CD4-positive, alpha-beta memory T cell (primary cell): ENCODE results near the gene RSPH1. TPM values are rescaled to one million over a fixed set of nuclear protein-coding genes. Genes with fewer than 3 reads are reported as not detected.
A peak's percentile ranks its signal among the peaks of the same experiment; 100 is the strongest.

Experiments used
- CTCF ChIA-PET: fragments of 350-600 bp; sonication (Branson Sonifier 250); formaldehyde crosslinking; loops from one replicate; lab custom pipeline; 2021; ENCODE audit warnings: inconsistent platforms; ENCODE audit not compliant: partially characterized antibody; lab: Charles Lee
- POLR2A ChIA-PET: fragments of 350-600 bp; sonication (Branson Sonifier 250); formaldehyde crosslinking; loops from one replicate; lab custom pipeline; 2021; ENCODE audit not compliant: partially characterized antibody; lab: Charles Lee
- DNase-seq, 5 donors: peaks; one replicate each; pipeline versions ENCODE4 v3.0.0 to v3.0.0-alpha.2; 2020 to 2022; ENCODE audit warnings: mixed read lengths in 1 of 5
- H3K27ac ChIP-seq: one replicate; pipeline ENCODE4 v1.7.0; 2013; ENCODE audit warnings: low read depth, low read length
- H3K27me3 ChIP-seq: 2 replicates; pipeline ENCODE4 v1.7.0; 2013; ENCODE audit warnings: mild to moderate bottlenecking, low read length, moderate library complexity; ENCODE audit not compliant: insufficient read depth
- H3K36me3 ChIP-seq: 2 replicates; pipeline ENCODE4 v1.7.0; 2013; ENCODE audit warnings: mild to moderate bottlenecking, low read length, moderate library complexity; ENCODE audit not compliant: insufficient read depth
- H3K4me1 ChIP-seq: 2 replicates; pipeline ENCODE4 v1.7.0; 2013; ENCODE audit warnings: mild to moderate bottlenecking, low read length, moderate library complexity; ENCODE audit not compliant: insufficient read depth
- H3K4me3 ChIP-seq, 2 donors: one replicate each; pipeline ENCODE4 v1.7.0; 2013; ENCODE audit warnings: low read length in 2 of 2, mild to moderate bottlenecking in 1 of 2
- H3K9me3 ChIP-seq, 2 donors: one replicate each; pipeline ENCODE4 v1.7.0; 2013; ENCODE audit warnings: low read length in 2 of 2, control low read depth in 1 of 2; ENCODE audit not compliant: control insufficient read depth in 1 of 2
- H3K27ac Mint-ChIP-seq, 7 donors: one replicate each; pipeline ENCODE4 v1.8.0; 2020 to 2021; ENCODE audit warnings: mixed read lengths in 7 of 7, mild to moderate bottlenecking in 6 of 7, inconsistent platforms in 3 of 7, moderate library complexity in 3 of 7
- H3K27me3 Mint-ChIP-seq, 2 donors: one replicate each; pipeline ENCODE4 v1.8.0; 2020 to 2021; ENCODE audit warnings: mixed read lengths in 2 of 2
- H3K36me3 Mint-ChIP-seq, 2 donors: one replicate each; pipeline ENCODE4 v1.8.0; 2020 to 2021; ENCODE audit warnings: mixed read lengths in 2 of 2, inconsistent platforms in 1 of 2, mild to moderate bottlenecking in 1 of 2
- H3K4me1 Mint-ChIP-seq, 4 donors: one replicate each; pipeline ENCODE4 v1.8.0; 2020 to 2021; ENCODE audit warnings: mixed read lengths in 4 of 4, mild to moderate bottlenecking in 1 of 4
- H3K4me3 Mint-ChIP-seq, 8 donors: one replicate each; pipeline ENCODE4 v1.8.0; 2020 to 2021; ENCODE audit warnings: mixed read lengths in 8 of 8, mild to moderate bottlenecking in 7 of 8, moderate library complexity in 6 of 8, inconsistent platforms in 3 of 8
- H3K9me3 Mint-ChIP-seq, 8 donors: one replicate each; pipeline ENCODE4 v1.8.0; 2020 to 2021; ENCODE audit warnings: mixed read lengths in 8 of 8, mild to moderate bottlenecking in 5 of 8, inconsistent platforms in 3 of 8, moderate library complexity in 1 of 8
- intact Hi-C: fragments of 100-400 bp; cut with micrococcal nuclease; formaldehyde crosslinking; loops from one replicate; pipeline ENCODE4 v1.15.1; 2023
- polyA plus RNA-seq, 2 donors: library from polyadenylated mRNA; unstranded; fragments of 300-500 nt; fragmentation: Illumina TruSeq; gene quantifications; one replicate each; pipeline ENCODE4 v1.2.3, GENCODE V29; 2021
- total RNA-seq, 2 experiments: library from RNA; stranded (reverse); gene quantifications; one replicate each; pipeline ENCODE4 v1.2.3, GENCODE V29; 2021

Gene RSPH1
- total and polyA plus RNA-seq, 4 experiments from 2014 or later: not detected

DNA sequence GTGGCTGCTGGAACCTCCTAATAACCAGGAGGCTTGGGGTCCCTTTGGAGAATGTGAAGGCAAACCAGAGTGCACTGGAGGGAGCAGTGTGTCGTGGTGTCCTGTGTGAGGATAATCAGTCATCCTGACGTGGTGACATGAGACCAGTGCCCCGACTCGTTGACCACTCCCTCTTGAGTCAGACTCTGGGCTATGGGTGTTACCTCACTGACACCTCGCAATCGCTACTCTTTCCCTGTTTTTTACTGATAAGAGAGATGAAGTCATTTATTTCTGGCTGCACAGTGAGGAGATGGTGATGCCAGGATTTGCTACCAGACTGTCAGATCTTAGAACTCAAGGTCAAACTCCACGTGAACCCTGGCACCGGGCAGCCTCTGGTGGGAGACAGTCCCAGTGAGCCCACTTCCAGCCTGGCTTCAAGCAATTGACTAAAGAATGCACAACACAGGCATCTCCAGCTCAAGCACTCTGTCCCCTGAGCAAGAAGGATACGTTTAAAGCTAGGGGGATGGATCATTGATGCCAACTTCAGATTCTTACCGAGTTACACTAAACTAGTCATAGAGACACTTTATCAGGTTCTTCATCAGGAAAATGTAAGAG is 62.0 kb downstream of the RSPH1 start:
- DNase-seq: no peak
- H3K27ac Mint-ChIP-seq: peak overlapping the region in 6 of 7 donors; percentile 32 to 80 (median 60)
- Histone ChIP-seq H3K4me3 (no peak overlapping the region), H3K27me3 (no peaks in the 10 kb centered on the region), H3K4me1 (peaks cover 30% of the 10 kb centered on the region), H3K27ac (no peak overlapping the region), H3K9me3 (no peaks in the 10 kb centered on the region), H3K36me3 (peaks cover 95% of the 10 kb centered on the region)
- CTCF ChIA-PET: no interaction called here
- H3K9me3 Mint-ChIP-seq: no peaks in the 10 kb centered on the region
- H3K4me3 Mint-ChIP-seq: no peak overlapping the region
- POLR2A ChIA-PET: interaction anchor here (1.3 to 23.2 kb wide), 3 partner anchors 11 to 27 kb away, joined by 4 to 604 read pairs (median 6); partner anchors contain the start of gene UBASH3A
- peaks cover 85 to 87% of the 10 kb centered on the region in 2 donors for H3K36me3 Mint-ChIP-seq
- no peaks in the 10 kb centered on the region for H3K27me3 Mint-ChIP-seq
- intact Hi-C loops: no loop called here
- peaks cover 8 to 48% (median 37%) of the 10 kb centered on the region in 4 donors for H3K4me1 Mint-ChIP-seq

DNA sequence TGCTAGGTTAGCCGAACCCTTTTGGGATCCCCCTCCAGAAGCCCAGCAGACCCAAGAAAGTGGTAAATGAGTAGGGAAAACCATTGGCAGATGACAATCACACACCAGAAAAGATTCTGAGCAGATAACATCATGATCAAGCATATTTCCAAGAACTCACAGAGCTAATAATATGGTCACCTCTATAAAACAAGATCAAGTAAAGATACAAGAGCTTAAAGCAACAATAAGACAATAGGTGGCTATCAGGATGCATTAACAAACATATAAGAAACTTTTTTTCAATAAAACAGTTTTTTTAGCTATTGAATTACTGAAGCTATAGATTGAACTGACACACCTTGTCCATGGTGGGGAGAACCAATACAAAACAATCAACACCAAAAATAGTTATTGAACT is 63.3 kb downstream of the RSPH1 start:
- POLR2A ChIA-PET: interaction anchor here (0.8 to 23.2 kb wide), 4 partner anchors 8 to 26 kb away, joined by 3 to 604 read pairs (median 5); partner anchors contain the start of gene UBASH3A
- peak overlapping the region in 1 of 7 donors; percentile 30 for H3K27ac Mint-ChIP-seq
- H3K4me1 Mint-ChIP-seq: peaks cover 3 to 43% (median 31%) of the 10 kb centered on the region in 4 donors
- peaks cover 96% of the 10 kb centered on the region for H3K36me3 ChIP-seq
- H3K9me3 Mint-ChIP-seq: no peaks in the 10 kb centered on the region
- no peak for DNase-seq
- H3K4me1 ChIP-seq: peaks cover 28% of the 10 kb centered on the region
- H3K9me3 ChIP-seq: no peaks in the 10 kb centered on the region
- no peak overlapping the region for H3K4me3 Mint-ChIP-seq
- CTCF ChIA-PET: interaction anchor here (0.9 kb wide), 1 partner anchor 51 kb away, joined by 3 read pairs; no protein-coding TSS in a partner anchor
- intact Hi-C loops: no loop called here
- no peaks in the 10 kb centered on the region for H3K27me3 ChIP-seq
- no peak overlapping the region for H3K4me3 ChIP-seq
- H3K36me3 Mint-ChIP-seq: peaks cover 81 to 86% of the 10 kb centered on the region in 2 donors
- H3K27me3 Mint-ChIP-seq: no peaks in the 10 kb centered on the region
- H3K27ac ChIP-seq: no peak overlapping the region

DNA sequence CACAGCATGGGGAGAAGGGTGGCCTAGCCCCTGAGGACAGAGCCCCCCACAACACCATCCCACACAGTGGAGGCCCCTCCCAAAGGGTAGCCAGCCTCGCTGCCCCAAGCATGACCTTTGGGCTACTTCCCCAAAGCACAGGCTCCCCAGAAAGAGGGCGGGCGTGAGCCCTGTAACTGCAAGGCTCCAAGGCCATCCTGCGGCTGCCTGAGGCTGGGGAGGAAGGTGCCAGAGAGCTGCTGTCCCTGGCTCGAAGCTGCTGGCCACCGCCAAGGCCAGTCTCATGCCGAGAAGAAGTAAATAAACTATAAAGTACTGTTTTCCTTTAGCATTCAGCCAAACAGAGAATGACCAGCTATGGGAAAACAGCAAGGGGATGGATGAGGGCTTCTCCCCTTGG is 64.8 kb downstream of the RSPH1 start:
- intact Hi-C loops: no loop called here
- Mint-ChIP-seq H3K27ac (peak overlapping the region in 1 of 7 donors; percentile 51), H3K9me3 (no peaks in the 10 kb centered on the region), H3K4me1 (peaks cover 16 to 52% (median 39%) of the 10 kb centered on the region in 4 donors), H3K27me3 (no peaks in the 10 kb centered on the region), H3K36me3 (peaks cover 81 to 88% of the 10 kb centered on the region in 2 donors), H3K4me3 (no peak overlapping the region)
- Histone ChIP-seq H3K36me3 (peaks cover 96% of the 10 kb centered on the region), H3K9me3 (no peaks in the 10 kb centered on the region), H3K27me3 (no peaks in the 10 kb centered on the region), H3K4me1 (peaks cover 36% of the 10 kb centered on the region), H3K4me3 (no peak overlapping the region), H3K27ac (no peak overlapping the region)
- CTCF ChIA-PET: interaction anchor here (1.9 kb wide), 1 partner anchor 49 kb away, joined by 5 read pairs; no protein-coding TSS in a partner anchor
- DNase-seq: no peak
- POLR2A ChIA-PET: interaction anchor here (1.2 to 23.2 kb wide), 3 partner anchors 8 to 25 kb away, joined by 3 to 604 read pairs (median 6); partner anchors contain the start of gene UBASH3A

- ChIA-PET CTCF (interaction anchor here (1.9 to 2.7 kb wide), 2 partner anchors 48 to 92 kb away, joined by 5 to 13 read pairs; no protein-coding TSS in a partner anchor), POLR2A (interaction anchor here (23.2 kb wide), 1 partner anchor 24 kb away, joined by 604 read pairs; the partner anchor contains the start of gene UBASH3A)
- DNase-seq: no peak
- H3K36me3 Mint-ChIP-seq: peaks cover 80 to 85% of the 10 kb centered on the region in 2 donors
- H3K9me3 ChIP-seq: no peaks in the 10 kb centered on the region
- H3K27me3 Mint-ChIP-seq: no peaks in the 10 kb centered on the region
- no peaks in the 10 kb centered on the region for H3K9me3 Mint-ChIP-seq
- H3K4me3 ChIP-seq: no peak overlapping the region
- H3K27ac Mint-ChIP-seq: peak overlapping the region in 1 of 7 donors; percentile 57
- H3K36me3 ChIP-seq: peaks cover 92% of the 10 kb centered on the region
- intact Hi-C loops: no loop called here
- H3K4me3 Mint-ChIP-seq: no peak overlapping the region
- peaks cover 43% of the 10 kb centered on the region for H3K4me1 ChIP-seq
- no peak overlapping the region for H3K27ac ChIP-seq
- peaks cover 20 to 59% (median 43%) of the 10 kb centered on the region in 4 donors for H3K4me1 Mint-ChIP-seq
- H3K27me3 ChIP-seq: no peaks in the 10 kb centered on the region
Measured at GRCh38 chr21:42430521-42430920, 65.5 kb downstream of the RSPH1 start.

DNA sequence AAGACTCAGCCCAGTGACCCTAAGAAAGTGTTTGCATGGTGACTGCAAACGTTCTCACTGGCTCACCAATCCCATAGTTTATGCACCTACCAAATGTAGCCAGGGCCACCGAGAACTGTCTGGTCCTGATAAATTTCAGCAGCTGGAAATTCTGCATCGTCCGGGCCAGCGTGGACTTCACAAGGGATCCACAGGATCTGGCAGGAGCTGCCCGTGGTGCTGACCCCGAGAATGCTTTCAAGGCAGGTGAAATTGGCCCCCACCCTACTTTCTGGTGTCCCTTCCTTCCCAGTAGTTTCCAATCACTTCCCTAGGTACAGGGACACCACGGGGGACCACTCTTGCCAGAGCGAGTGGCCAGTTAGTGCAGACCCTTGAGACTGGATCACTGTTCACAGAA is 66.2 kb downstream of the RSPH1 start:
- no peaks in the 10 kb centered on the region for H3K27me3 Mint-ChIP-seq
- H3K4me3 ChIP-seq: no peak overlapping the region
- peak overlapping the region in 1 of 7 donors; percentile 19 for H3K27ac Mint-ChIP-seq
- ChIA-PET POLR2A (interaction anchor here (23.2 kb wide), 1 partner anchor 23 kb away, joined by 604 read pairs; the partner anchor contains the start of gene UBASH3A), CTCF (interaction anchor here (1.9 to 2.7 kb wide), 2 partner anchors 48 to 92 kb away, joined by 5 to 13 read pairs; no protein-coding TSS in a partner anchor)
- H3K4me1 Mint-ChIP-seq: peaks cover 27 to 60% (median 46%) of the 10 kb centered on the region in 4 donors
- H3K4me1 ChIP-seq: peaks cover 45% of the 10 kb centered on the region
- H3K36me3 ChIP-seq: peaks cover 85% of the 10 kb centered on the region
- no peaks in the 10 kb centered on the region for H3K9me3 Mint-ChIP-seq
- no peak overlapping the region for H3K4me3 Mint-ChIP-seq
- peaks cover 78 to 83% of the 10 kb centered on the region in 2 donors for H3K36me3 Mint-ChIP-seq
- H3K27me3 ChIP-seq: no peaks in the 10 kb centered on the region
- no peaks in the 10 kb centered on the region for H3K9me3 ChIP-seq
- DNase-seq: no peak
- H3K27ac ChIP-seq: no peak overlapping the region
- intact Hi-C loops: loop anchor here (5.0 kb wide), 1 partner anchor 38 kb away; no protein-coding TSS in a partner anchor

DNA sequence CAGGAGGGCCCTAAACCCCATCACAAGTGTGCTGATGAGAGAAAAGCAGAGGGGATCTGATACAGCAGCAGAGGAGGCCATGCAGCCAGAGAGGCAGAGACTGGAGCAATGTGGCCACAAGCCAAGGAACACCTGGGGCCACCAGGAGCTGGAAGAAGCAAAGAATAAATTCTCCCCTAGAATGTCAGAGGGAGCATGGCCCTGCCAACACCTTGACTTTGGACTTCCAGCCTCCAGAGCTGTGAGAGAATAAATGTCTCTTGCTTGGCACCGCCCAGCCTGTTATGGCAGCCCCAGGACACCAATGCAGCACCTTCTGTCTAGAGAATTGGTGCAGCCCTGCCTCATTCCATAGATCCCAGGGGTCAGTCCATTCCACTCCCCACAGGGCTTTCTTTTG is 67.0 kb downstream of the RSPH1 start:
- DNase-seq: no peak
- H3K27me3 ChIP-seq: no peaks in the 10 kb centered on the region
- Mint-ChIP-seq H3K27ac (peak overlapping the region in 4 of 7 donors; percentile 31 to 53 (median 40)), H3K36me3 (peaks cover 75% of the 10 kb centered on the region in 2 donors), H3K4me3 (peak overlapping the region in 1 of 8 donors; percentile 6), H3K9me3 (no peaks in the 10 kb centered on the region), H3K4me1 (peaks cover 32 to 60% (median 47%) of the 10 kb centered on the region in 4 donors), H3K27me3 (no peaks in the 10 kb centered on the region)
- H3K4me3 ChIP-seq: no peak overlapping the region
- POLR2A ChIA-PET: interaction anchor here (23.2 kb wide), 1 partner anchor 22 kb away, joined by 604 read pairs; the partner anchor contains the start of gene UBASH3A
- H3K36me3 ChIP-seq: peaks cover 82% of the 10 kb centered on the region
- CTCF ChIA-PET: interaction anchor here (0.9 to 2.7 kb wide), 3 partner anchors 13 to 170 kb away, joined by 3 to 13 read pairs (median 3); no protein-coding TSS in a partner anchor
- intact Hi-C loops: loop anchor here (5.0 kb wide), 1 partner anchor 37 kb away; no protein-coding TSS in a partner anchor
- H3K27ac ChIP-seq: no peak overlapping the region
- no peaks in the 10 kb centered on the region for H3K9me3 ChIP-seq
- H3K4me1 ChIP-seq: peaks cover 49% of the 10 kb centered on the region
